NCI-H2029 (cell line): ENCODE results near the gene MYO1A.

Source experiments
- DNase-seq: peaks from one replicate; lab custom pipeline; 2025; lab: John Stamatoyannopoulos, UW

Gene MYO1A

DNA sequence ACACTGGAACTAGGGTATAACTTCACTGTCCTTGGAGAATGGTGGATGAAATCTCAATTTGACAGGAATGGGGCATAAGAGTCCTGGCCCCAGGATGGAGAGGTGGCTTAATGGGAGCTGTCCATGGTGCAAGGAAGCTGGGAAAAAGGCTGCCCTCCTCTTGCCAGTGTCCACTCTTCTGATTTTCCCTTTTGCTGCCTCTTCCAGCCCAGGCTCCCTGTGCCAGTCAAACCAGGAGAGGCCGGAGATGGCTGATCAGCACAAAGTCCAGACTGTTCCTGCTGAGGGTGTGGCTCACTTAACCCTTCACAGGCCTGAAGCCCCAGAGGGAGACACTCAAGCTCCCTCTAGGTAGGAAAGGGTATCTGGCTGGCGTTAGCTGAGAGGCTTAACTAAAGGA lies at the start of gene MYO1A:
MYO1A (minus strand) TSS at position 240 of the 400 bp plus-strand sequence. CDS start 1,806 bp downstream, outside the sequence.
- DNase-seq = no peak

DNA sequence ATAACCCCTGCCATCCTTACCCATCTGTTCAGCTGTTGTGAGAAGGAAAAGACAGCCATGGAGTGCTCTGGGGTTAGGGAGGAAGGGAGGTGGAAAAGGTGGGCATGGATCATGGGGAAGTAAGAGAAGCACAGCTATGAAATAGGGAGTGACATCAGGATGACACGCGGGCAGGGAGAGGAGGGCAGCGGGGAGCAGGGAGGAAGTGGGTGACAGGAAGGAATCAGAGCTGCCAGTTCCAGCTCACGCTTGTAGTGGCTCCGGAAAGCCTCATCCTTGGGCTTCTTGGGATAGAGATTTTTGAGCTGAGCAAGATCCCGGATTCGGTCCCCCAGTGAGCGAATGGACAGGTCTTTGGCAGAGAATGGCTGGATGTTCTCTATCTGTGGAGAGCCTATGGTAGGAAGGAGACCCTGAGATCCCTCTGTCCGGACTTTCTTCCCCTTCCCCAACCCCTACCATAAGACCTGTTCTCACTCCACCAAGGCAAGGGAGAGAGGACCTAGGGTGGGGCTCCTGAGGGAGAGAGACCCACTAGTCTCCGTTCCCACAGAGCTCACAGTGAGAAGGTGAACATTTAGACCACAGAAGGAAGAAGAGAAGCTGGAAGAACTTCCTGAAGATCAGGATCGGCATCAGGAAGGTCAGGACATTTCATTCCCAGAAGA lies 49.3 kb upstream of the MYO1A start:
- DNase-seq = no peak

DNA sequence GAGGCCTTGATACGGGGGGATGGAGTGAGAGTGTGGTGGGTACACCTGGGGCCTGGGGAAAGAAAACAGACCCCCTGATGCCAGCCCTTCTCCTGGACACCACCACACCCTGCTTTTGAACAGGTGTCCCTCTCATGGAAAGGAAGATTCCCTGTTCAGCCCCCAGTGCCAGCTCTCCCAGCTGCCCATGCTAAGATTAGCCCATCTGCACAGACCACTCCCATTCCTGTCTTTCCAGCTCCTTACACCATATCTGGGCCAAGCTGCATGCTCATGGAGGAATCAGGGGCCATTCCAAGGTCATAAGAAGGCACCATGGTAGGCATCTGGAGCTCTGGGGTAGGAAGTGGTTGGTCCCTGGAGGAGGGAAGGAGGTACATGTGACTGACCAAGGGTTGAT lies 48.6 kb upstream of the MYO1A start:
- DNase-seq = no peak

DNA sequence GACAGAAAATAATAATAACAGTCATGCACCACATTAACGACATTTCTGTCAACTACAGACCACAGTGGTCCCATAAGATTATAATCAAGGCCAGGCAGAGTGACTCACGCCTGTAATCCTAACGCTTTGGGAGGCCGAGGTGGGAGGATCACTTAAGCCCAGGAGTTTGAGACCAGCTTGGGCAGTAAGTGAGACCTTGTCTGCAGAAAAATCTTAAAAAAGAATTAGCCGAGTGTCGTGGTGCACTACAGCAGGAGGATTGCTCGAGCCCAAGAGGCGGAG lies 47.6 kb upstream of the MYO1A start:
- no peak for DNase-seq

DNA sequence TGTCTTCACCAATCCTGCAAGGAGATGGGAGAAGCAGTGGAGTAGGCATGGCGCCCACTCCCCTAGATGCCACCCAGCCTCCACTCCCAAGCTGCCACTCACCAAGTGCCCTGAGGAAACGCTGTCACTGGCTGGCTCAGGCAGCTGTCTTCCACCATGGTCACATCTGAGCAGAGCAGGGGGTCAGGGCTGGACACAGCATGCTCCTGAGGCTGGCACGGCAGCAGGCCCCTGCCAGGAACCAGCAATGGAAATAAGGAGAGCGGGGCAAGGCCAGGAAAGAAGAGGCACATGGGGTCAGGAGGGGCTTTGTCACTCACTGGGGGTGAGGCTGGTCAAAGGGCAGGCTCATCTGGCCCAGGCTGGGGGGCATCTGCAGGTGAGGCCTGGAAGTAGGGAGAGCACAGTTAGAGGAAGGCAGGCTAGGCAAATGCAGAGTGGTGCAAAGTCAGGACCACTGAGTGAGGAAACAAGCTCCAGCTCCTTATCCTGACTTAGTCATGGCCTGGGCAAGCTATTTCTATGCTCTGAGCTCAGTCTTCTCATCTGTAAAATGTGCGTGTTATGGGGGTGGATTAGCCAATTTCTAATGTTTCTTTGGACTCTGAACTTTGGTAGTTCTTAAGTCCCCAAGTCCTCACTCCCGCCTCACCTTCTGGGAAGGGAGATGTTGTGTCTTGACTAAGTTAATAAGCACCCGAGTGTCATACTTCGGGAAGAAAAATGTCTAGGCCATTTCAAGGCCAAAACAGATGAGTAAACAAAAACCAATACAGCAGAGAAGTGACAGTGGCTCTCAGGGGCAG lies 47.0 kb upstream of the MYO1A start:
- no peak for DNase-seq

DNA sequence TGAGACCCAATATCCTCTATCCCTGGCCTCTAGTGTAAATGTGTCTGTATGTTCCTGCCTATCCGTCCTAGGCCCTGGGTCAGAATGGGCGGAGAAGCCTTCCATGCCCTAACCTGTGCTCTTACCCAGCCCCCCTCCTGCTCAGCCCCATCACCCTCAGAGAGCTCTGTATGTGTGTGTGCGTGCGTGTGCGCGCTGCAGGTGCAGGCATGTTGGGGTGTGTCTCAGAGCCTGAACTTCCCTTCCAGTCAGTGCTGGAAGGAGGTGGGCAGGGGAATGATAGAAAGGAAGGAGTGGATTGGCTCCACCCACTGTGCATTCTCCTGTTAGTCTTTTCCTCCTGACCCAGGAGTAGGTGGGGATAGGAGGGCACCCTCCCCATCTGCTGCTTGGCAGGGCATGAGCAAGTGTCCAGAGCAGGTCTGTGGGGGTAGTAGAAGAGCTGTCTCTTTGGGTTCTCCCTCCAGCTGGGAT lies 46.2 kb upstream of the MYO1A start:
- no peak for DNase-seq

DNA sequence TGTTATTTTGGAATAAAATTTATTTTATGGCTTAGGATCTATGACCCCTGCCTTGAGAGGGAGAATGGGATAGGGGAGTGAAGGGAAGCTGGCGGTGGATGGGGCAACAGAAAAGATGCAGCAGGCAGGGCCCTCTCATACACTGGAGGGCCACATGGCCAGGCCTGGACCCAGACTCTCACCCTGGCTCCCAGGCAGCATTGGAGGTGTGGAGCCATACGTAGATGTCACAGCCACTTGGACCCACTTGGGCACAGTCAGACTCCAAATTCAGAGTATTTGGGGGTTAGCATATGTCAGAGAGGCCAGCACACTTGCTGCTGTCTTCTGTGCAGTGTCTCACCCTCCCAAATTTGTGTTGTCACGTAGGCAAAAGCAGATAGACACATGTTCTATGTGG lies 45.5 kb upstream of the MYO1A start:
- DNase-seq = no peak

DNA sequence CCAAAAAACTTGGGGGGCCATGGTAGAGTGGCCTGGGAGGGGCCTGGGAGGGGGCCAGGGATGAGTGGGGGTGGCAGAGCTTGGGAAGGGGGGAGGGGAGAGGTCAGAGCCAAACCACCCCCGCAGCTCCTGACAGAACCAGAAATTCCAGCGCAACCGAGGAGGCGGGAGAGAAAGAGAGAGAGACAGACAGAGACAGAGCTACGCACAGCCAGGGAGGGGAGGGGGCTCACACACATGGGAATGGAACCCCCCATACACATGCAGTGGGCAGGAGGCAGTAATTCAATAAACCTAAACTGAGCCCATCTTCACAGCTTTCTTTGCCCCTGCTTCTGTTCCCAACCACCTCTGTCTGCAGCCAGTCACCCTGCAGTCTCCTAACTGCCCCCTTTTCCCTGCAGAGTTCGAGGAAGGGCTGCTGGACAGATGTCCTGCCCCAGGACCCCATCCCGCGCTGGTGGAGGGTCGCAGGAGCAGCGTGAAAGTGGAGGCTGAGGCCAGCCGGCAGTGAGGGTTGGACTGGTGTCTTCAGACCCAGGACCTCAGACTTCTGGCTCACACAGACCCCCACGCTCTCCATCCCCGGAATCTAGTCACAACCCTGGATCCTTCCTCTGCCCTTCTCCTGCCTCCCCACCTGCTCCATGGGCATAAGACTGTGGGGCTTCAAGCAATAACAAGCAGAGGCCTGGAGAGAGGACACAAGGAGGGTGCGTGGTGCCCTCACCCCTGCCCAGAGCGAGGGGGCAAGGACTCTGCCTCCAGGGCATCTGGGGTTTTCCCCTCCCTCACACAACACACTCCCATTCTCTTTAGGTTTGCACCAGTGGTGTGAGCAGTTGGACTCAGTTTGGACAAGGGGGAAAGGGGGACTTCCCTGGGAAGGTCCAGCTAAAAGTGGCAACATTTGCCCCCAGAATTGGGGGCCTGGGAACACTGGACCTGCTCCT lies 44.6 kb upstream of the MYO1A start:
- no peak for DNase-seq

DNA sequence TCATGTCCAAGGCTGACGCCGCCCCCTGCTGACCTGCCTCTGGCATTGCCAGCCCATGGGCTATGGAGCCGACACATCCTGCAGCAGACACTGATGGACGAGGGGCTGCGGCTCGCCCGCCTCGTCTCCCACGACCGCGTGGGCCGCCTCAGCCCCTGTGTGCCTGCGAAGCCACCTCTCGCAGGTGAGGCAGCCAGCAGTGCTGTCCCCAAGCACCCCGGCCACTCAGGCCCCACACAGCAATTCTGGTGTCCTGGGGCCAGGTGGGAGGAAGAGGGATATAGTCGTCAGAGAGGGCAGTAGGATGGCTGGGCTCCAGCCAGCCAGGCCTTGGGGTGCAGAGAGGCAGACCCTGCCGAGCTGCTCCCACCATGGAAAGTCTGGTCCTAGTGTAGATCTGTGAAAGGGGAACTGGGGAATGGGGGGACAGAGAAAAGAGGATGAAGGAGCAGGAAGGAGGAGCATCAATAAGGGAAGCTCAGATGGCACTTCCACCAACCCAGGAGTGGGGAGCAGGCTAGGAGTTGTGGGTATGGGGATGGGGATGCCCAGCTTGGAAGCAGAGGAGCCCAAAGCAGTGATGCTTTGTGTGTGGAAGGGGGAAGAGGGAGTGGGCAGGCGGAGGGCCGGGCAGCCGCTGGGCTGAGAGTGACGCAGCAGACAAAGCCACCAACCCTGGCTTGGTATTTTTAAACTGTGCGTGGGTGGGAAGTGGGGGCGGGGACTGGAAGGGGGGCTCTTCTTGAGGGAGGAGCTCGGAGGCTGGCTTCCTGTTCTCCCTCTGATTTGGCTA lies 43.7 kb upstream of the MYO1A start:
- no peak for DNase-seq

DNA sequence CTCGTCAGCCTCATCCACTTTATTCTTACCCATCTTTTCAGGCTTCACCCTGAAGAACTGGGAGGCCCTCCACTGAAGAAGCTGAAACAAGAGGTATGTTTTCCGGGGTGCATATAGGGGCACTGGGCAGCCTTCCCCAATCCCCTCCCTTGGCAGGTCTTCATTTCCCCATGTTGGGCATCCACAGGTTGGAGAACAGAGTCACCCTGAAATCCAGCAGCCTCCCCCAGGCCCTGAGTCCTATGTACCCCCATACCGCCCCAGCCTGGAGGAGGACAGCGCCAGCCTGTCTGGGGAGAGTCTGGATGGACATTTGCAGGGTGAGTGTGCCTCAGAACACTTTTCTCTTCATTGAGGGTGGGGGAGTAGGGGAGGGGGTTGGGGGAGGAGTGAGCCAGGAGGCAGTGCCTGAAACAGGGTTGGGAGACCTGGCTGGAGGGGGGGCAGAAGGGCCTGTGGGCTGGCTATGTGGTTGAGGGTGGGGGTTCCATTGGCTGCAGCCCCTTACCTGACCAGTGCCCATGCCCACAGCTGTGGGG lies 43.0 kb upstream of the MYO1A start:
- no peak for DNase-seq

DNA sequence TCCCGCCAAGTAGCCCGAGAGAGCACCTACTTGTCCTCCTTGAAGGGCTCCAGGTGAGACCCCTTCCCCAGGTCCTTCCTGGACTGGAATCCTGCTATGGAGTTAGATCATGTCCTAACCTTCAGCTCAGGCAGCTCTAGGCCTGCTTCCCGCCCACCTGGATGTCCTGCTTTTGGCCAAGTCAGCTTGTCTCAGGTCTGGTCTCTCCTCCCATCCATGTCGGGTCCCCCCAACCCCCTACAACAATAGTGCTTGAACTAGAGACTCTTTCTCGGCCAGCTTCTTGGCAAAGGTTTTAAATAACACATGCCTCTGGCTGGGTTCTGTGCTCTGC lies 42.6 kb upstream of the MYO1A start:
- no peak for DNase-seq

DNA sequence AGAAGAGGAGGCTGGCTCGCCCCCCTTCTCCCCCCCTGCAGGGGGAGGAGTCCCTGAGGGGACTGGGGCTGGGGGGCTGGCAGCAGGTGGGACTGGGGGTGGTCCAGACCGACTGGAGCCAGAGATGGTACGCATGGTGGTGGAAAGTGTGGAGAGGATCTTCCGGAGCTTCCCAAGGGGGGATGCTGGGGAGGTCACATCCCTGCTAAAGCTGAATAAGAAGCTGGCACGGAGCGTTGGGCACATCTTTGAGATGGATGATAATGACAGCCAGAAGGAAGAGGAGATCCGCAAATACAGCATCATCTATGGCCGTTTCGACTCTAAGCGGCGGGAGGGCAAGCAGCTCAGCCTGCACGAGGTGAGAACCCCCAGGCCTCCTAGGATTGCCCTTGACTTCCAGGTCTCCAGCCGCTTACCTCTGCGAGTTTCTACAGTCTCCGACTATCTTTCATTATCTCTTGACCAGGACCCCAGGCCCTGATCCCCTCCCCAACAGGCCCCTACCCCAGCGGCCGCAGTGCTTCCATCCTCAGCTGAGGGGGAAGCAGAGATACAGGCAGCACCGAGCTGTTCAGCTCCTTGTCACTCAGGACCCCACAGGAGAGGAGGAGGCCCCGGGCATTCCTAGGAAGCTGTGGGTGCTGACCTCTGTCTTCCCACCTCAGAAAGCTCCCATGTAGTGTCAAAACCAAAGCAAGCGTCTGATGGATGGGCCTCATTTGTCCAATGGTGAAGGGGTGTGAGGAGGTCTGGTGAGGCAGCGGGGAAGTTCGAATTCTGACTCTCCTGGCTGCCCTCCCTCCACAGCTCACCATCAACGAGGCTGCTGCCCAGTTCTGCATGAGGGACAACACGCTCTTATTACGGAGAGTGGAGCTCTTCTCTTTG lies 42.0 kb upstream of the MYO1A start:
- DNase-seq = no peak

DNA sequence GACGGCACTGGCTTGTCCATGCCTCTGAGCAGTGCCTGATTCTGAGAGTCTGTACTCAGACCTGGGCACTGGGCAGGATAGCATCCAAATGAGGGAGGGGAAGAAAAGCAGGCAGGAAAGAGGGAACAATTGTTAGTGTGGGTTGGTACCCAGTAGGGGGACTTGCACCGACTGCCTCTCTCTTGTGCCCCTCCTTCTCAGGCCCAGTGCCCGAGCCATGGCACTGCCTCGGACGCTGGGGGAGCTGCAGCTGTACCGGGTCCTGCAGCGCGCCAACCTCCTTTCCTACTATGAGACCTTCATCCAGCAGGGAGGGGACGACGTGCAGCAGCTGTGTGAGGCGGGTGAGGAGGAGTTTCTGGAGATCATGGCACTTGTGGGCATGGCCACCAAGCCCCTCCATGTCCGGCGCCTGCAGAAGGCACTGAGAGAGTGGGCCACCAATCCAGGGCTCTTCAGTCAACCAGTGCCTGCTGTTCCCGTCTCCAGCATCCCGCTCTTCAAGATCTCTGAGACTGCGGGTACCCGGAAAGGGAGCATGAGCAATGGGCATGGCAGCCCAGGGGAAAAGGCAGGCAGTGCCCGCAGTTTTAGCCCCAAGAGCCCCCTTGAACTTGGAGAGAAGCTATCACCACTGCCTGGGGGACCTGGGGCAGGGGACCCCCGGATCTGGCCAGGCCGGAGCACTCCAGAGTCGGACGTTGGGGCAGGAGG lies 41.2 kb upstream of the MYO1A start:
- no peak for DNase-seq

DNA sequence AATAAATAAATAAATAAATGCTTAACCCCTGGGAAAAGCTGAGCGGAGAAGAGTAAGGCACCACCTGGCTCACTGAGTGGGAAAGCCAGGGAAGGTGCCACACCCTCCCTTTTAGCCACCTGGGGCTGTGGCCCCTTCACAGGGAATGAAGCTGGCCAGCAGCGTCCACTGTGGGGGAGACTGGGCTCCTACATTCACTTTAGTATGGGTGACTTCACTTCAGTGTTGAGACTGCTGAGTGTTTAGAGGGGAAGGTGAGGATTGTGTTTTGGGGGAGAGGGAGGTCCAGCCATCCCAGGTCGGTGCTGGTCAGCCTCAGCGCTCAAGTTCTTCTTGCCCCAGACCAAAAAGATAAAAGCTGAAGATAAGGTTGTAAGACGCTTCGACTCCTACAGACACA lies 40.6 kb upstream of the MYO1A start:
- no peak for DNase-seq

DNA sequence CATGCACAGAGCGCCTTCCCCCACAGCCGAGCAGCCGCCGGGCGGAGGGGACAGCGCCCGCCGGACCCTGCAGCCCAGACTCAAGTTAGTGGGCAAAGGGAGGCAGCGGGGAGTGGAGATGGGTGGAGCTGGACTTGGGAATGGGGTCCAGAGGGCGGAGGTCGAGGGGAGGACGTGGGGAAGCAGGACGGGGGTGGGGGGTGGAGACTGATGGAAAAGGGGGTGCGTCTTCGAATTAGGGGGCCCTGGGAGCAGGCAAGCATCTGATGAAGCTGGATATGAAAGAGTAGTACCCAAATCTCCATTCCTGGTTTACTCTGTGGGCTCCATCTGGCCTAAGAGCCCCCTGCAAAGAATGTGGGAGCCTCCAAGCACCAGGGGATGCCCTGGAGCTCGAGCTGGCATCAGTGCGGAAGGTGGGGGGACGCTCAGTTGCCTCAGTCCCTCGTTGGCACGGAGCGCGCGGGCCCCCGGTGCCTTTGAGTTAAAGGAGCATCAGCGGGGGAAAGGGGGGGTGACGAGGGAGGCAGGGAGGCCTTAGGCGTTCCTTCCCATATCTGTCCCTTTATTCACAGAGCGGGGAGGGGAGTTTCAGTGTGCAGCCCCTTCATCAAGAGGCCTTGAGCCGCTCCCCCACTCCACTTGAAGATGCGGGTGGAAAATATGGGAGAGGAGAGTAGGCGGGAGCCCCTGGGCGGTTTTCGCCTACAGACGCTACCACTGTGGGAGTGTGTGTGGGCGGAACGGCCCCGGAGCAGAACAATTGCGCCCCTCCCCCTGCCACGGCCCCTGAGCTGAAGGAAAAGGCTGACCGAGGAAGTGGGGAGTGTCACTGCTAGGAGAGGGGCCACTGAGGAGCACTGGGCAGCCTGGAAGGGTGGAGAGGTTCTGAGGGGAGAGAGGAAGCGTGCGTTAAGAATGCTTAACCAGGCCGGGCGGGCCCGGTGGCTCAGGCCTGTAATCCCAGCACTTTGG lies 39.6 kb upstream of the MYO1A start:
- no peak for DNase-seq

DNA sequence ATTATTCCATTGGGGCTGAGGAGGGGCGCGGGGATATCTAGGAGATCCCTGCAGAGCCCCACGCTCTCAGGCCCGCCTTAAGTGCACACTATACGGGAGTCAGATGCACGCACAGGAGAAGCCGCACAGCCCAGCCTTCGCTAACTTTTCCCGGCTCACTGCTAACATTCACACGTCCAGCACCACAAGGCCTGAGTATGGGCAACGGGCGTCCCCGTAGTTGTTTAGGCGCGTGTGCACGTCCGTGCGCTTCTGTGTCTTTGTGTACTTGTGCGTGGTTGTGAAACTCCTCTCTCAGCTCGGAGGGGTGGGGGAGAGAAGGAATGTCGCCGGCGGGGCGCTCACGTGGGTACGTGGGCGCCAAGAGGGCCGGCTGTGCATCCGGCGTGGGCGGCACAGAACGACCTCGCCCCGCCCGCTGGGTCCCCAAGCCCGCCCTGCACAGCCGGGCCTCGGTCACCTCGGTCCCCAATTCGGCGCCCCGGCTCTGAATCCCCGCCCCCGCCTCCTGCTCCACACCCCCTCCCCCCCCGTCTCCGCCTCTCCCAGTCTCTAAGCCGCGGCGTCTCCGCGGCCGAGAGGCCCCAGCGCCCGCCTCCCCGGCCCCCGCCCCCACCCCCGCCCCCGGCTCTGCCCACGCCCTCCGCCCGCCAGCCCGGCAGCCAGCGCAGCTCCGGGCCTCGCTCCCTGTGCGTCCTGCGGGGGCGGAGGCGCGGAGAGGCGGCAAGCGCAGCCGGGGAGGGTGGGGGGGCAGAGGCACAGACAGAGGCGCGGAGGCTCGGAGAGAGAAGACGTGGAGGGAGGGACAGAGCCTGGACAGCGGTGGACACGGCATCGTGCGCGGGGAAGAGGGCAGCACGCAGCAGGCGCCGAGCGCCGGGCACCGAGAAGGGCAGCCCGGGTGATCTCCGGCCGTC lies 38.7 kb upstream of the MYO1A start, which contains the start of gene NAB2:
NAB2 (plus strand) TSS at position 761 of the 917 bp plus-strand sequence. CDS start 158 bp downstream, outside the sequence.
- peak; percentile 56 for DNase-seq

DNA sequence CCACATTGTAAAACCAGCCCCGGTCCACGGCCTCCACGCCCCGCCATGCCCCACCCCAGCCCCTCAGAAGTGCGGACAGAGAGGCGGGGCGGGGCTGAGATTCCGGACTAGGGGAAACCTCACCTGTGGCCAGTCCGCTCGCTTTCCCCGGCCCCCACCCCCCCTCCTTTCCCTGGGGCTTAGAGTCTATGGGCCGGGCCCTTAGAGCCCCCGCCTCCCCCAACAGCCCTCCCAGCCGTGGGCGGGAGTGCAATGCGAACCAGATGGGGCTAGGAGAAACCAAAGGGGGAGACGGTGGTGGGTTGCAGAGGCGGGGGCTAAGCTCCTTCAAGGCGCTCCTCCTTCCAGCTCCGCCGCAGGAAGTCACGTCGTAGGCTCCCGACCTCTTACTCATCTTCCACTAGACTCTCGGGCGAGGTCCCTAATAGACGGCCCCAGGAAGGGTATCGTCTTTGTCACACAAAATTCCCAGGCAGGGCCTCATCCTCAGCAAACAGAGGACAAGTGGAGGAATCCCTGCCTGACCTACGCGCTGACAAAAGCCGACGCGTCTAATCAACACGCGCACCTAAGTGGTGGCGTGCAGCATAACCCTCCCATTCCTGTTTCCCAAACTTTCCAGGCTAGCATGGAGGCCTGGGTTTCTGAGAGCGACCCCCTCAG lies 37.9 kb upstream of the MYO1A start:
- DNase-seq = peak; percentile 20
